CD4-positive, alpha-beta memory T cell (primary cell): ENCODE measurements around the gene NHERF2. TPM values are rescaled to one million over a fixed set of nuclear protein-coding genes. Genes with fewer than 3 reads are reported as not detected.
A peak's percentile ranks its signal among the peaks of the same experiment; 100 is the strongest.

ENCODE experiments used
- CTCF ChIA-PET: fragments of 350-600 bp; sonication (Branson Sonifier 250); formaldehyde crosslinking; loops from one replicate; lab custom pipeline; 2021; ENCODE audit warnings: inconsistent platforms; ENCODE audit not compliant: partially characterized antibody; lab: Charles Lee
- POLR2A ChIA-PET: fragments of 350-600 bp; sonication (Branson Sonifier 250); formaldehyde crosslinking; loops from one replicate; lab custom pipeline; 2021; ENCODE audit not compliant: partially characterized antibody; lab: Charles Lee
- DNase-seq, 5 donors: peaks; one replicate each; pipeline versions ENCODE4 v3.0.0 to v3.0.0-alpha.2; 2020 to 2022; ENCODE audit warnings: mixed read lengths in 1 of 5
- H3K27ac ChIP-seq: one replicate; pipeline ENCODE4 v1.7.0; 2013; ENCODE audit warnings: low read depth, low read length
- H3K27me3 ChIP-seq: 2 replicates; pipeline ENCODE4 v1.7.0; 2013; ENCODE audit warnings: mild to moderate bottlenecking, low read length, moderate library complexity; ENCODE audit not compliant: insufficient read depth
- H3K36me3 ChIP-seq: 2 replicates; pipeline ENCODE4 v1.7.0; 2013; ENCODE audit warnings: mild to moderate bottlenecking, low read length, moderate library complexity; ENCODE audit not compliant: insufficient read depth
- H3K4me1 ChIP-seq: 2 replicates; pipeline ENCODE4 v1.7.0; 2013; ENCODE audit warnings: mild to moderate bottlenecking, low read length, moderate library complexity; ENCODE audit not compliant: insufficient read depth
- H3K4me3 ChIP-seq, 2 donors: one replicate each; pipeline ENCODE4 v1.7.0; 2013; ENCODE audit warnings: low read length in 2 of 2, mild to moderate bottlenecking in 1 of 2
- H3K9me3 ChIP-seq, 2 donors: one replicate each; pipeline ENCODE4 v1.7.0; 2013; ENCODE audit warnings: low read length in 2 of 2, control low read depth in 1 of 2; ENCODE audit not compliant: control insufficient read depth in 1 of 2
- H3K27ac Mint-ChIP-seq, 7 donors: one replicate each; pipeline ENCODE4 v1.8.0; 2020 to 2021; ENCODE audit warnings: mixed read lengths in 7 of 7, mild to moderate bottlenecking in 6 of 7, inconsistent platforms in 3 of 7, moderate library complexity in 3 of 7
- H3K27me3 Mint-ChIP-seq, 2 donors: one replicate each; pipeline ENCODE4 v1.8.0; 2020 to 2021; ENCODE audit warnings: mixed read lengths in 2 of 2
- H3K36me3 Mint-ChIP-seq, 2 donors: one replicate each; pipeline ENCODE4 v1.8.0; 2020 to 2021; ENCODE audit warnings: mixed read lengths in 2 of 2, inconsistent platforms in 1 of 2, mild to moderate bottlenecking in 1 of 2
- H3K4me1 Mint-ChIP-seq, 4 donors: one replicate each; pipeline ENCODE4 v1.8.0; 2020 to 2021; ENCODE audit warnings: mixed read lengths in 4 of 4, mild to moderate bottlenecking in 1 of 4
- H3K4me3 Mint-ChIP-seq, 8 donors: one replicate each; pipeline ENCODE4 v1.8.0; 2020 to 2021; ENCODE audit warnings: mixed read lengths in 8 of 8, mild to moderate bottlenecking in 7 of 8, moderate library complexity in 6 of 8, inconsistent platforms in 3 of 8
- H3K9me3 Mint-ChIP-seq, 8 donors: one replicate each; pipeline ENCODE4 v1.8.0; 2020 to 2021; ENCODE audit warnings: mixed read lengths in 8 of 8, mild to moderate bottlenecking in 5 of 8, inconsistent platforms in 3 of 8, moderate library complexity in 1 of 8
- intact Hi-C: fragments of 100-400 bp; cut with micrococcal nuclease; formaldehyde crosslinking; loops from one replicate; pipeline ENCODE4 v1.15.1; 2023
- polyA plus RNA-seq, 2 donors: library from polyadenylated mRNA; unstranded; fragments of 300-500 nt; fragmentation: Illumina TruSeq; gene quantifications; one replicate each; pipeline ENCODE4 v1.2.3, GENCODE V29; 2021
- total RNA-seq, 2 experiments: library from RNA; stranded (reverse); gene quantifications; one replicate each; pipeline ENCODE4 v1.2.3, GENCODE V29; 2021

NHERF2 gene
- total and polyA plus RNA-seq, 4 experiments from 2014 or later = 0.16 to 2.1 (median 1.1) TPM

DNA sequence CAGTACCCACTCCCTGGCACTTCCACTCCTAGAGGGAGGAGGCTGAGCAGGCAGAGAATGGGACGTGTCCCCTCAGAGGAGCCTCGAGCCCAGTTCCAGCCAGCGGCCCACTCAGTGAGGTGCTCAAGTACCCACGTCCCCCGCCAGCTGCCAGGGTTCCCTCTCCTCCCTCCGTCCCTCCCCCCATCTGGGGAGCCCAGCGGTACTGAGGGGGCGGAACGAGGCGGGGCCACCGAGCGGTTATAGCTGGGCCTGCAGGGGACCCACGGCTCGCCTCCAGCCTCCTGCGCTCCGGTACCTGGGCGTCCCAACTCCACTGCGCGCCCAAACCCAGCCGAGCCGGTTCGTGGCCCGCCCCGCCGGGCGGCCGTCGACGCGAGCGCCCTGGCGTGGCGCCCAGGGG lies 7.2 kb upstream of the NHERF2 start, which contains the start of gene NPW:
Gene NPW (plus strand): TSS at position 268 of the 403 bp plus-strand sequence.
- Mint-ChIP-seq H3K4me1 (peaks cover 5 to 16% (median 10%) of the 10 kb centered on the region in 4 donors), H3K4me3 (peak within 1 kb of the TSS in 2 of 8 donors; percentile 30 to 35), H3K36me3 (no peaks in the 10 kb centered on the region), H3K27me3 (peaks cover 17 to 20% of the 10 kb centered on the region in 2 donors), H3K27ac (no peak within 1 kb of the TSS), H3K9me3 (no peaks in the 10 kb centered on the region)
- Histone ChIP-seq H3K9me3 (no peaks in the 10 kb centered on the region), H3K4me3 (no peak within 1 kb of the TSS), H3K36me3 (no peaks in the 10 kb centered on the region), H3K27me3 (peaks cover 12% of the 10 kb centered on the region), H3K27ac (no peak within 1 kb of the TSS), H3K4me1 (peaks cover 14% of the 10 kb centered on the region)
- ChIA-PET POLR2A (interaction anchor here (1.1 kb wide), 1 partner anchor 9 kb away, joined by 5 read pairs; no protein-coding TSS in a partner anchor), CTCF (interaction anchor here (3.8 kb wide), 1 partner anchor 121 kb away, joined by 74 read pairs; no protein-coding TSS in a partner anchor)
- DNase-seq = no peak
- intact Hi-C loops = no loop called here

DNA sequence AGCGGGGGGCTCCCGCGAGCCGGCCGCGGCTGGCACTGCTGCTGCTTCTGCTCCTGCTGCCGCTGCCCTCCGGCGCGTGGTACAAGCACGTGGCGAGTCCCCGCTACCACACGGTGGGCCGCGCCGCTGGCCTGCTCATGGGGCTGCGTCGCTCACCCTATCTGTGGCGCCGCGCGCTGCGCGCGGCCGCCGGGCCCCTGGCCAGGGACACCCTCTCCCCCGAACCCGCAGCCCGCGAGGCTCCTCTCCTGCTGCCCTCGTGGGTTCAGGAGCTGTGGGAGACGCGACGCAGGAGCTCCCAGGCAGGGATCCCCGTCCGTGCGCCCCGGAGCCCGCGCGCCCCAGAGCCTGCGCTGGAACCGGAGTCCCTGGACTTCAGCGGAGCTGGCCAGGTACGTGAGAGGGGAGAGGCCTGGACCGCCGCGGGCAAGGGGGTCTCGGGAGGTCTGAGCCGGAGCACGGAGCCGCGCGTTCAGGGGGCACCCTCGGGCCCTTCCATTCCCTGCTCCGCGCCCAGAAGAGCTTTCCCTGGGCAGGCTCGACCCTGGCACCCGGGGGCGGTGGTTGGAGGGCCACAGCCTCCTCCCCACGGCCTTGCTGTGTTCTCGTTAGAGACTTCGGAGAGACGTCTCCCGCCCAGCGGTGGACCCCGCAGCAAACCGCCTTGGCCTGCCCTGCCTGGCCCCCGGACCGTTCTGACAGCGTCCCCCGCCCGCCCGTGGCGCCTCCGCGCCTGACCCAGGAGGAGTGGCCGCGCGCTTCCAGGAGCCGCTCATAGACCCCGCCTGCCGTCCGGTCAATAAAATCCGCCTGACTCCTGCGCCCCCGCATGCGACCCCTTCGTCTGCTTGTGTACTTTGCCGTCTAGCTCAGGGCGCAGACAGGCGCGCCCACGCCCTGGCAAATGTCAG lies 6.5 kb upstream of the NHERF2 start:
- H3K9me3 Mint-ChIP-seq = no peaks in the 10 kb centered on the region
- H3K4me3 Mint-ChIP-seq = no peak overlapping the region
- Histone ChIP-seq H3K4me3 (no peak overlapping the region), H3K9me3 (no peaks in the 10 kb centered on the region), H3K36me3 (no peaks in the 10 kb centered on the region), H3K27me3 (peaks cover 12% of the 10 kb centered on the region), H3K27ac (no peak overlapping the region), H3K4me1 (peaks cover 14% of the 10 kb centered on the region)
- no peak for DNase-seq
- H3K27me3 Mint-ChIP-seq = peaks cover 17 to 20% of the 10 kb centered on the region in 2 donors
- ChIA-PET CTCF (interaction anchor here (0.7 to 3.8 kb wide), 5 partner anchors 16 to 487 kb away, joined by 3 to 74 read pairs (median 6); no protein-coding TSS in a partner anchor), POLR2A (interaction anchor here (1.1 kb wide), 1 partner anchor 9 kb away, joined by 5 read pairs; no protein-coding TSS in a partner anchor)
- no peaks in the 10 kb centered on the region for H3K36me3 Mint-ChIP-seq
- H3K27ac Mint-ChIP-seq = no peak overlapping the region
- peaks cover 5 to 16% (median 10%) of the 10 kb centered on the region in 4 donors for H3K4me1 Mint-ChIP-seq
- intact Hi-C loops = no loop called here

DNA sequence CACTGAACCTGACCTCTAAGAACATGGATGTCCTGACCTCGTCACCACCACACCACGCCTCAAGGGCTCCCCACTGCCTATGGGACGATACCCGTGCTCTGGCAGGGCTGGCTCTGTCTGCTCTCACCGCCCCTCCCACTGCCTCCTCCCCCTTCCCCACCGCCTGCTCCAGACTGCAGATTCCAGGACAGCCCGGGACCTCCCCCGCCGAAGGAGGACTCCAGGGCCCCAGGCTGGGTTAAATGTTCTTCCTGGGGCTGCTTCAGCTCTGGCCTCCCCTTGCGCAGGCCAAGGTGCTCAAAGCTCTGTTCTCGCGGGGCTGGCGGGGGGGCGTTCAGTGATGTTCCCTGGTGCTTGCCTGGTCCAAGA lies 4.0 kb upstream of the NHERF2 start:
- peak overlapping the region in 2 of 7 donors; percentile 37 to 62 for H3K27ac Mint-ChIP-seq
- intact Hi-C loops = loop anchor here (1.0 to 2.0 kb wide), 4 partner anchors 24 to 465 kb away; partner anchors contain the start of genes ECI1, NTHL1 and TSC2
- H3K9me3 Mint-ChIP-seq = no peaks in the 10 kb centered on the region
- H3K9me3 ChIP-seq = no peaks in the 10 kb centered on the region
- no peaks in the 10 kb centered on the region for H3K36me3 ChIP-seq
- H3K27ac ChIP-seq = no peak overlapping the region
- peaks cover 17 to 20% of the 10 kb centered on the region in 2 donors for H3K27me3 Mint-ChIP-seq
- no peaks in the 10 kb centered on the region for H3K36me3 Mint-ChIP-seq
- H3K4me3 ChIP-seq = peak overlapping the region in 1 of 2 donors; percentile 24
- H3K4me1 ChIP-seq = peaks cover 28% of the 10 kb centered on the region
- DNase-seq = peak in 1 of 5 donors; percentile 46
- ChIA-PET POLR2A (interaction anchor here (1.0 to 4.2 kb wide), 3 partner anchors 58 to 131 kb away, joined by 3 to 51 read pairs (median 6); partner anchors contain the start of genes RPS2 and TRAF7), CTCF (interaction anchor here (0.6 to 3.8 kb wide), 11 partner anchors 9 to 230 kb away, joined by 3 to 74 read pairs (median 6); no protein-coding TSS in a partner anchor)
- peaks cover 12% of the 10 kb centered on the region for H3K27me3 ChIP-seq
- peaks cover 9 to 24% (median 16%) of the 10 kb centered on the region in 4 donors for H3K4me1 Mint-ChIP-seq
- H3K4me3 Mint-ChIP-seq = peak overlapping the region; percentile 6 to 76 (median 54)

DNA sequence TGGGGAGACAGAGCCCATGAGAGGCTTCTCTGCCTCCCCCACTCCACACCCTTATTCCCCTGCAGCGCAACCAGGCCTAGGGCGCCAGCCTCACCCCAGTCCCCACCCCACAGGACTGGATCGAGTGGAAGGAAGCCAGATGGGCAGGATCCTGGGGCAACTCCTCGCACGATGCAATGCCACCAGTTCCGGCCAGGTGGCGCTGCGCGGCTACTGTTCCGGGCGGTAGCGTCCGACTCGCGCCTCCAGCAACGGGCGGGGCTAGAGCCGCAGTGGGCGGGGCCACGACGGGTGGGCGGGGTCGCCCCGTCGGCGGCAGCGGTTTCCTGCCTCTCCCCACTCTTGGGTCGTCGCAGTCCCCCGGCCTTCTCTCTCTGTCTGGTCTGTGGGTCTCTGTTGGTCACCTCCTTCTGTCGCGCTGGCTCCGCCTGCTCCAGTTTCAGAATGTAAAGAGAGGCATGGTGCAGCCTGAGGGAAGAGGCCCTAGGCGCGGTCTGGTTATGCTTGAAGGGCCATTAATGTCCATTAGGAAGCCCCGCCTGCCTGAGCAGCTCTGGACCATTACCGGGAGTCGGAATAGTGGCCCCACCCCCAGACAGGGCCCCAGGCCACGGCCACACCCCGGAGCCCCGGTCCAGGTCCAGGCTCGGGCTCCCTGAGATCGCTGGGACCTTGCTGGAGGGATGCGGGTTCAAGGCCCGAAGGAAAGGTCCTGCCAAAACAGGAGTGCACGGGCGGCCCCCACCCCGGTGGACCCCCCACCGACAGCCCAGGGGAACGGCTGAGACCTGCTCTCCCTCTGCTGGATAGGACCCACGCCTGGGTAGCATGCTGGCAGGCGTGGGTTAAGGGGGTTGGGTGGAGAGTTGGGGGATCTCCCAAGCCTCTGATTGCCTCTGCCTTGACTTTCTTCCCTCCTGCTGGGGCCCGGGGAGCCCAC lies 3.3 kb upstream of the NHERF2 start:
- ChIA-PET CTCF (interaction anchor here (0.6 to 3.8 kb wide), 11 partner anchors 10 to 224 kb away, joined by 3 to 74 read pairs (median 7); no protein-coding TSS in a partner anchor), POLR2A (interaction anchor here (0.9 to 4.2 kb wide), 5 partner anchors 59 to 228 kb away, joined by 3 to 51 read pairs (median 6); partner anchors contain the start of genes ECI1, RPS2 and TRAF7)
- Mint-ChIP-seq H3K4me3 (peak overlapping the region; percentile 6 to 76 (median 70)), H3K36me3 (no peaks in the 10 kb centered on the region), H3K9me3 (no peaks in the 10 kb centered on the region), H3K27me3 (peaks cover 15 to 16% of the 10 kb centered on the region in 2 donors), H3K27ac (peak overlapping the region in 6 of 7 donors; percentile 60 to 91 (median 76)), H3K4me1 (peaks cover 9 to 26% (median 17%) of the 10 kb centered on the region in 4 donors)
- Histone ChIP-seq H3K4me3 (peak overlapping the region in 1 of 2 donors; percentile 30), H3K9me3 (no peaks in the 10 kb centered on the region), H3K36me3 (no peaks in the 10 kb centered on the region), H3K27ac (peak overlapping the region; percentile 44), H3K4me1 (peaks cover 29% of the 10 kb centered on the region), H3K27me3 (peaks cover 12% of the 10 kb centered on the region)
- DNase-seq = peak; percentile 89 to 95 (median 91)
- intact Hi-C loops = loop anchor here (1.0 to 2.0 kb wide), 4 partner anchors 23 to 464 kb away; partner anchors contain the start of genes ECI1, NTHL1 and TSC2

DNA sequence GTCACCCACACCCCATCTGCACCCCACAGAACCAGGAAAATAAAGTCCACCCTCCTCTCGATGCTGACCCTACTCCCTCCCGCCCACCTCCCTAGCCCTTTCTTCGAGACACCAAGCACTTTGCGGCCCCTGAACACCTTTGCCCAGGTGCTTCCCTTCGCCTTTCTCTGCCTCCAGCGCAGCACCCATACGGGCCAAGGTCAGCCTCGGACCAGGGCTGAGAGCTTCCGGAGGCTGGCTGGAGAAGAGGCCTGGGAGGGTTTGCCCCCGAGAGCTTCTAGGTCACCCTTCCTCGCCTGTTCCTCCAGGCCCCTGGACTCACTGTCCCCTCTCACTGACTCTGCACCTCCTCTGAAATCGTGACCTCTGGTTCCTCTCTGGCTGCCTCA lies 2.7 kb upstream of the NHERF2 start:
- intact Hi-C loops = no loop called here
- Histone ChIP-seq H3K27ac (no peak overlapping the region), H3K27me3 (peaks cover 12% of the 10 kb centered on the region), H3K9me3 (no peaks in the 10 kb centered on the region), H3K36me3 (no peaks in the 10 kb centered on the region), H3K4me3 (no peak overlapping the region), H3K4me1 (peaks cover 29% of the 10 kb centered on the region)
- Mint-ChIP-seq H3K27me3 (peaks cover 11 to 12% of the 10 kb centered on the region in 2 donors), H3K27ac (peak overlapping the region in 6 of 7 donors; percentile 40 to 92 (median 58)), H3K4me3 (peak overlapping the region in 6 of 8 donors; percentile 36 to 75 (median 55)), H3K4me1 (peaks cover 9 to 26% (median 17%) of the 10 kb centered on the region in 4 donors), H3K36me3 (no peaks in the 10 kb centered on the region), H3K9me3 (no peaks in the 10 kb centered on the region)
- CTCF ChIA-PET = interaction anchor here (1.1 to 2.7 kb wide), 2 partner anchors 116 to 120 kb away, joined by 3 to 21 read pairs; no protein-coding TSS in a partner anchor
- no peak for DNase-seq
- POLR2A ChIA-PET = interaction anchor here (0.9 to 4.2 kb wide), 5 partner anchors 59 to 228 kb away, joined by 3 to 51 read pairs (median 5); partner anchors contain the start of genes ECI1, RPS2 and TRAF7

DNA sequence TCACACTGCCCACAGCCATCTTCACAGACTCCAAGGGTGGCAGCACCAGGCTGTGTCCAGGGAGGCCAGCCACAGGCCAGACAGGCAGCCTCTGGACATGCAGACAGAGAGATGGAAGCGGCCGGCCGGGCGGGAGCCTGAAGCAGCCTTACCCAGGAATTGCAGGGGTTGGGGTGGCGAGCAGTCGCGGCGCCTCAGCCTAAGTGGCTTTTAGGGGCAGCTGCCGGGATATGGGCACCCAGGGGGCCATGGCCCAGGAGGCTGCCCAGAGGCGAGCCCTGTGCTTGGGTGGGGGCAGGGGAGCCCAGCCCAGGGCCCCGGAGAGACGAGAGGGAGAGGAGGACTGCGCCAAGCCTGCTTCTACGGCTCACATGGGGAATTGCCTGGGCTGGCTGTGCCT lies 1.5 kb upstream of the NHERF2 start:
- Histone ChIP-seq H3K27me3 (peaks cover 11% of the 10 kb centered on the region), H3K4me3 (no peak overlapping the region), H3K36me3 (no peaks in the 10 kb centered on the region), H3K9me3 (no peaks in the 10 kb centered on the region), H3K4me1 (peaks cover 29% of the 10 kb centered on the region), H3K27ac (no peak overlapping the region)
- Mint-ChIP-seq H3K9me3 (no peaks in the 10 kb centered on the region), H3K27ac (peak overlapping the region in 1 of 7 donors; percentile 40), H3K36me3 (no peaks in the 10 kb centered on the region), H3K4me3 (peak overlapping the region in 3 of 8 donors; percentile 21 to 73 (median 54)), H3K27me3 (peaks cover 9 to 12% of the 10 kb centered on the region in 2 donors), H3K4me1 (peaks cover 9 to 26% (median 17%) of the 10 kb centered on the region in 4 donors)
- POLR2A ChIA-PET = interaction anchor here (1.2 to 4.2 kb wide), 2 partner anchors 61 to 129 kb away, joined by 3 to 51 read pairs; partner anchors contain the start of genes RPS2 and TRAF7
- no peak for DNase-seq
- CTCF ChIA-PET = interaction anchor here (1.1 to 2.7 kb wide), 2 partner anchors 115 to 118 kb away, joined by 3 to 21 read pairs; no protein-coding TSS in a partner anchor
- intact Hi-C loops = no loop called here
